Testis (tissue), 2 donors: Measurements from ENCODE around the gene GPR180.

Experiments used
- CTCF ChIP-seq, 3 experiments: fragments of 450-650 bp in 2 of 3; fragments of 200-600 bp in 1 of 3; sonication (generic) in 1 of 3; IDR thresholded peaks; one replicate each; pipeline ENCODE4 v1.5.1; 2016 to 2019; ENCODE audit warnings: antibody characterized with exemption in 3 of 3, mild to moderate bottlenecking in 2 of 3, moderate library complexity in 1 of 3
- POLR2A ChIP-seq: fragments of 450-650 bp; IDR thresholded peaks from one replicate; pipeline ENCODE4 v1.6.1; 2017; ENCODE audit warnings: antibody characterized with exemption, mild to moderate bottlenecking, moderate library complexity

GRCh38 chr13:94656176-94656575 is 54.5 kb downstream of the GPR180 start:
- TF ChIP-seq POLR2A (no peak), CTCF (IDR thresholded peaks at IDR 0.05) (no peak)
